SK-N-SH (cell line): ENCODE data around the gene TRPM7. TPM values are rescaled to one million over a fixed set of nuclear protein-coding genes. Genes with fewer than 3 reads are reported as not detected.

Experiments
- CTCF ChIA-PET: fragments of 300-600, 350-600 bp; formaldehyde crosslinking; extraction: SDS; loops from one replicate; lab custom pipeline; 2021; lab: Yijun Ruan, JAX
- POLR2A ChIA-PET: fragments of 350-600 bp; sonication (Branson Sonifier 250); formaldehyde crosslinking; extraction: SDS; loops from one replicate; lab custom pipeline; 2020; ENCODE audit warnings: antibody characterized with exemption, inconsistent platforms; lab: Yijun Ruan, JAX
- DNase-seq: peaks from one replicate; pipeline ENCODE4 v3.0.0; 2012
- H2AFZ ChIP-seq: fragments of 200-600 bp; sonication (generic); 2 replicates; pipeline ENCODE4 v1.8.1; 2016; ENCODE audit warnings: antibody characterized with exemption, mild to moderate bottlenecking, low read depth
- H3F3A ChIP-seq: fragments of 200-600 bp; sonication (generic); replicated peaks from 2 replicates; pipeline ENCODE3; 2016; ENCODE audit warnings: antibody characterized with exemption, mild to moderate bottlenecking; ENCODE audit not compliant: insufficient read depth
- H3K27ac ChIP-seq, 2 experiments: fragments of 200-500 bp in 1 of 2; fragments of 200-600 bp in 1 of 2; sonication (Bioruptor generic) in 1 of 2; sonication (generic), shearing (Covaris generic) in 1 of 2; 2 replicates each; pipeline versions ENCODE4 v1.5.1 to v1.6.1; 2014 to 2016; ENCODE audit warnings: low read depth in 2 of 2, inconsistent platforms in 1 of 2, low read length in 1 of 2, mild to moderate bottlenecking in 1 of 2, mixed read lengths in 1 of 2
- H3K27me3 ChIP-seq: fragments of 200-600 bp; sonication (generic), shearing (Covaris generic); 2 replicates; pipeline ENCODE4 v1.6.1; 2016; ENCODE audit warnings: mixed run types; ENCODE audit not compliant: insufficient read depth
- H3K36me3 ChIP-seq, 2 experiments: fragments of 200-500 bp in 1 of 2; fragments of 200-600 bp in 1 of 2; sonication (Bioruptor generic) in 1 of 2; sonication (generic) in 1 of 2; replicated peaks in 1 of 2; 2 replicates each; pipeline versions ENCODE3 to v1.5.1; 2014 to 2016; ENCODE audit warnings: low read length in 1 of 2, mild to moderate bottlenecking in 1 of 2; ENCODE audit not compliant: insufficient read depth in 2 of 2, control insufficient read depth in 1 of 2
- H3K4me1 ChIP-seq, 2 experiments: fragments of 200-500 bp in 1 of 2; fragments of 200-600 bp in 1 of 2; sonication (Bioruptor generic) in 1 of 2; sonication (generic), shearing (Covaris generic) in 1 of 2; 2 replicates each; pipeline versions ENCODE4 v1.5.1 to v1.6.1; 2014 to 2016; ENCODE audit warnings: low read depth in 1 of 2, low read length in 1 of 2, mixed run types in 1 of 2; ENCODE audit not compliant: insufficient read depth in 2 of 2, control insufficient read depth in 1 of 2
- H3K4me2 ChIP-seq: fragments of 200-600 bp; sonication (generic), shearing (Covaris generic); 2 replicates; pipeline ENCODE4 v1.6.1; 2017; ENCODE audit warnings: mixed run types
- H3K4me3 ChIP-seq, 2 experiments: fragments of 200-500 bp in 1 of 2; fragments of 200-600 bp in 1 of 2; sonication (Bioruptor generic) in 1 of 2; sonication (generic), shearing (Covaris generic) in 1 of 2; 2 replicates each; pipeline versions ENCODE4 v1.5.1 to v1.8.1; 2014 to 2016; ENCODE audit warnings: low read depth in 2 of 2, inconsistent platforms in 1 of 2, low read length in 1 of 2, mild to moderate bottlenecking in 1 of 2, mixed read lengths in 1 of 2, moderate library complexity in 1 of 2
- H3K79me2 ChIP-seq: fragments of 200-600 bp; sonication (generic); 2 replicates; pipeline ENCODE4 v1.8.1; 2017; ENCODE audit warnings: mild to moderate bottlenecking; ENCODE audit not compliant: insufficient read depth
- H3K9ac ChIP-seq: fragments of 200-600 bp; sonication (generic); 2 replicates; pipeline ENCODE4 v1.6.1; 2017; ENCODE audit warnings: mixed run types
- H3K9me2 ChIP-seq: fragments of 200-600 bp; sonication (generic); 2 replicates; pipeline ENCODE4 v1.6.1; 2017; ENCODE audit warnings: mixed run types
- H3K9me3 ChIP-seq: fragments of 200-600 bp; sonication (generic); 2 replicates; pipeline ENCODE4 v1.6.1; 2017; ENCODE audit warnings: mixed run types, mild to moderate bottlenecking, moderate library complexity
- H4K20me1 ChIP-seq: fragments of 200-600 bp; sonication (generic); 2 replicates; pipeline ENCODE4 v1.6.1; 2017; ENCODE audit warnings: mild to moderate bottlenecking, mixed run types; ENCODE audit not compliant: insufficient read depth
- CHD2 ChIP-seq: fragments of 150-350 bp; IDR thresholded peaks from 2 replicates; pipeline ENCODE4 v1.6.1; 2018; ENCODE audit warnings: low read length; ENCODE audit not compliant: partially characterized antibody
- ELF1 ChIP-seq: IDR thresholded peaks from 2 replicates; pipeline ENCODE4 v1.4.0; 2012
- EP300 ChIP-seq, 2 experiments: IDR thresholded peaks; 2 replicates each; pipeline versions ENCODE4 v1.4.0 to v1.6.1; 2012; ENCODE audit warnings: borderline replicate concordance in 1 of 2, low read depth in 1 of 2, low read length in 1 of 2
- FOXM1 ChIP-seq: IDR thresholded peaks from 2 replicates; pipeline ENCODE4 v1.4.0; 2012; ENCODE audit warnings: low read depth, mild to moderate bottlenecking
- GABPA ChIP-seq: IDR thresholded peaks from 2 replicates; pipeline ENCODE4 v1.4.0; 2012; ENCODE audit warnings: low read depth, mild to moderate bottlenecking
- JUND ChIP-seq: IDR thresholded peaks from 2 replicates; pipeline ENCODE4 v1.4.0; 2012
- MEF2A ChIP-seq: IDR thresholded peaks from 2 replicates; pipeline ENCODE4 v1.4.0; 2012; ENCODE audit warnings: low read depth, borderline replicate concordance
- MXI1 ChIP-seq: IDR thresholded peaks from 2 replicates; pipeline ENCODE4 v1.6.1; 2012; ENCODE audit warnings: mild to moderate bottlenecking, low read depth, low read length, improper control_type of control experiment
- NFIC ChIP-seq: IDR thresholded peaks from 2 replicates; pipeline ENCODE4 v1.4.0; 2012; ENCODE audit warnings: borderline replicate concordance
- NRF1 ChIP-seq: IDR thresholded peaks from 2 replicates; pipeline ENCODE4 v1.6.1; 2012; ENCODE audit warnings: low read depth, mild to moderate bottlenecking, low read length
- POLR2AphosphoS5 ChIP-seq: IDR thresholded peaks from 2 replicates; pipeline ENCODE4 v1.6.1; 2012; ENCODE audit warnings: low read depth, low read length
- SIN3A ChIP-seq: IDR thresholded peaks from 2 replicates; pipeline ENCODE4 v1.6.1; 2012; ENCODE audit warnings: low read depth, mild to moderate bottlenecking, low read length, moderate library complexity, borderline replicate concordance
- TAF1 ChIP-seq: IDR thresholded peaks from 2 replicates; pipeline ENCODE4 v1.6.1; 2012; ENCODE audit warnings: low read depth, mild to moderate bottlenecking, low read length, moderate library complexity, borderline replicate concordance
- TCF12 ChIP-seq: IDR thresholded peaks from 2 replicates; pipeline ENCODE4 v1.4.0; 2012
- YY1 ChIP-seq: IDR thresholded peaks from 2 replicates; pipeline ENCODE4 v1.4.0; 2012; ENCODE audit warnings: low read depth, mild to moderate bottlenecking
- WGBS: methylation state at CpG from one replicate; pipeline ENCODE4 v1.1.6; 2017; ENCODE audit warnings: low lambda C conversion rate; 5-methylcytosine and 5-hydroxymethylcytosine counted together
- polyA plus RNA-seq, 3 experiments: library from polyadenylated mRNA; depleted of rRNA; stranded (reverse); fragments of >200 nt; gene quantifications; 2 replicates each; pipeline ENCODE4 v1.2.3, GENCODE V29; 2012
- TF ChIP-seq, protein P1 (sequence below): fragments of 150-350 bp; IDR thresholded peaks from 2 replicates; pipeline ENCODE4 v1.6.1; 2017; ENCODE audit warnings: antibody characterized with exemption, low read length, low read depth, borderline replicate concordance
- TF ChIP-seq, protein P2 (sequence below): IDR thresholded peaks from 2 replicates; pipeline ENCODE4 v1.4.0; 2012; ENCODE audit warnings: low read depth
- TF ChIP-seq, protein P3 (sequence below): IDR thresholded peaks from 2 replicates; pipeline ENCODE4 v1.6.1; 2012; ENCODE audit warnings: mild to moderate bottlenecking, low read depth, low read length, moderate library complexity
- TF ChIP-seq, protein P4 (sequence below): fragments of 150-350 bp; IDR thresholded peaks from 2 replicates; pipeline ENCODE4 v1.6.1; 2016; ENCODE audit warnings: mild to moderate bottlenecking, low read depth, low read length

Gene TRPM7
- polyA plus RNA-seq, 1 of the 3 experiments (the other 2 are of a cell fraction): 5.1 TPM

DNA sequence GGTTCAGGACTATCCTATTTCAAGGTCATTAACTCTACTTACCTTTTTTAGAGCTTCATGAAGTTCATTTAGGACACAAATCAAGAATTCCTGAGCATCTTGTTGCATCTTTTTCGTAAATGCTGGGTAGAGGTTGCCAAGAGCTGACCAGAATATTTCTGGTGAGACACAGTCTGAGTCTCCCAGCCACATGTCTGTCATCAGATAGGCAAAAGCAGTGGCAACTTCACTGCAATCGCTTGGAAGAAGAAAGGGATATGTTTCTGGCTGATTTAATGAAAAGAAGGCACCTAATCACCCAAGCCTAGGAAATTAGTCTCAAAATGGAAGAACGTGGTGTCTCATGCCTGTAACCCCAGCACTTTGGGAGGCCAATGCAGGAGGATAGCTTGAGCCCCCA is 143.0 kb downstream of the TRPM7 start:
- no peaks in the 10 kb centered on the region for H4K20me1 ChIP-seq
- H3K4me1 ChIP-seq: peaks cover 0 to 3% of the 10 kb centered on the region in 2 experiments; a peak in 1 of 4 replicates
- H3K4me2 ChIP-seq: no peak overlapping the region
- ChIA-PET CTCF (no interaction called here), POLR2A (no interaction called here)
- 72% methylated on average over 3 of the region's 3 CpGs for WGBS
- no peaks in the 10 kb centered on the region for H3K79me2 ChIP-seq
- H3K9ac ChIP-seq: no peak overlapping the region
- no peaks in the 10 kb centered on the region for H3F3A ChIP-seq
- TF ChIP-seq MXI1: no peak
- TF ChIP-seq, protein P1, sequence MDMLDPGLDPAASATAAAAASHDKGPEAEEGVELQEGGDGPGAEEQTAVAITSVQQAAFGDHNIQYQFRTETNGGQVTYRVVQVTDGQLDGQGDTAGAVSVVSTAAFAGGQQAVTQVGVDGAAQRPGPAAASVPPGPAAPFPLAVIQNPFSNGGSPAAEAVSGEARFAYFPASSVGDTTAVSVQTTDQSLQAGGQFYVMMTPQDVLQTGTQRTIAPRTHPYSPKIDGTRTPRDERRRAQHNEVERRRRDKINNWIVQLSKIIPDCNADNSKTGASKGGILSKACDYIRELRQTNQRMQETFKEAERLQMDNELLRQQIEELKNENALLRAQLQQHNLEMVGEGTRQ: no peak
- TF ChIP-seq, protein P2, sequence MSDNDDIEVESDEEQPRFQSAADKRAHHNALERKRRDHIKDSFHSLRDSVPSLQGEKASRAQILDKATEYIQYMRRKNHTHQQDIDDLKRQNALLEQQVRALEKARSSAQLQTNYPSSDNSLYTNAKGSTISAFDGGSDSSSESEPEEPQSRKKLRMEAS: no peak
- TF ChIP-seq SIN3A: no peak
- TF ChIP-seq, protein P3, sequence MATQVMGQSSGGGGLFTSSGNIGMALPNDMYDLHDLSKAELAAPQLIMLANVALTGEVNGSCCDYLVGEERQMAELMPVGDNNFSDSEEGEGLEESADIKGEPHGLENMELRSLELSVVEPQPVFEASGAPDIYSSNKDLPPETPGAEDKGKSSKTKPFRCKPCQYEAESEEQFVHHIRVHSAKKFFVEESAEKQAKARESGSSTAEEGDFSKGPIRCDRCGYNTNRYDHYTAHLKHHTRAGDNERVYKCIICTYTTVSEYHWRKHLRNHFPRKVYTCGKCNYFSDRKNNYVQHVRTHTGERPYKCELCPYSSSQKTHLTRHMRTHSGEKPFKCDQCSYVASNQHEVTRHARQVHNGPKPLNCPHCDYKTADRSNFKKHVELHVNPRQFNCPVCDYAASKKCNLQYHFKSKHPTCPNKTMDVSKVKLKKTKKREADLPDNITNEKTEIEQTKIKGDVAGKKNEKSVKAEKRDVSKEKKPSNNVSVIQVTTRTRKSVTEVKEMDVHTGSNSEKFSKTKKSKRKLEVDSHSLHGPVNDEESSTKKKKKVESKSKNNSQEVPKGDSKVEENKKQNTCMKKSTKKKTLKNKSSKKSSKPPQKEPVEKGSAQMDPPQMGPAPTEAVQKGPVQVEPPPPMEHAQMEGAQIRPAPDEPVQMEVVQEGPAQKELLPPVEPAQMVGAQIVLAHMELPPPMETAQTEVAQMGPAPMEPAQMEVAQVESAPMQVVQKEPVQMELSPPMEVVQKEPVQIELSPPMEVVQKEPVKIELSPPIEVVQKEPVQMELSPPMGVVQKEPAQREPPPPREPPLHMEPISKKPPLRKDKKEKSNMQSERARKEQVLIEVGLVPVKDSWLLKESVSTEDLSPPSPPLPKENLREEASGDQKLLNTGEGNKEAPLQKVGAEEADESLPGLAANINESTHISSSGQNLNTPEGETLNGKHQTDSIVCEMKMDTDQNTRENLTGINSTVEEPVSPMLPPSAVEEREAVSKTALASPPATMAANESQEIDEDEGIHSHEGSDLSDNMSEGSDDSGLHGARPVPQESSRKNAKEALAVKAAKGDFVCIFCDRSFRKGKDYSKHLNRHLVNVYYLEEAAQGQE: no peak
- no peak for TF ChIP-seq NFIC
- no peak for TF ChIP-seq CHD2
- no peak for TF ChIP-seq POLR2AphosphoS5
- no peak for TF ChIP-seq MEF2A
- TF ChIP-seq EP300 (IDR thresholded peaks at IDR 0.05; ENCODE audit: borderline replicate concordance in 1 of 2, low read depth in 1 of 2, low read length in 1 of 2): no peak
- no peak for TF ChIP-seq JUND
- no peaks in the 10 kb centered on the region for H3K27me3 ChIP-seq
- no peak overlapping the region for H3K4me3 ChIP-seq
- no peaks in the 10 kb centered on the region for H3K9me3 ChIP-seq
- no peak overlapping the region for H2AFZ ChIP-seq
- no peak overlapping the region for H3K27ac ChIP-seq
- DNase-seq: no peak
- H3K36me3 ChIP-seq: no peaks in the 10 kb centered on the region
- H3K9me2 ChIP-seq: no peaks in the 10 kb centered on the region

DNA sequence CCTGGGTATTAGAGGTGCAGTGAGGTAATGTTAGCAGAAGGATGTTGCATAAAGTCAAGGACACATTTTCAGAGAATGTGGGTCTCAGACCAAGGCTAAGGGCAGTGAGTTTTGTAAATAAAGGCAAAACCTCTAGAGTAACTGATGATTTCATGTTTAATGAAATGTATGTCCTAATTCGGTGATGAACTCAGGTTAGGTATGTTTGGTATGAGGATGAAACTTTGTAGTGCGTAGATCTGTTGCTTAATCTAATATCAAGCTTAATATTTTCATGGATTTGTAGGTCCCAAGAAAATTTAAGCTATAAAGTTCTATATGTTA is 143.7 kb downstream of the TRPM7 start:
- WGBS: 78% methylated on average over 2 of the region's 2 CpGs
- no peak for DNase-seq
- H3K4me1 ChIP-seq: peaks cover 0 to 3% of the 10 kb centered on the region in 2 experiments; a peak in 1 of 4 replicates
- CTCF ChIA-PET: no interaction called here
- no peaks in the 10 kb centered on the region for H3K9me2 ChIP-seq
- H3K9me3 ChIP-seq: no peaks in the 10 kb centered on the region
- no peak overlapping the region for H3K27ac ChIP-seq
- H3K27me3 ChIP-seq: no peaks in the 10 kb centered on the region
- POLR2A ChIA-PET: interaction anchor here (0.6 kb wide), 1 partner anchor 374 kb away, joined by 3 read pairs; no protein-coding TSS in a partner anchor
- no peak overlapping the region for H3K9ac ChIP-seq
- no peaks in the 10 kb centered on the region for H4K20me1 ChIP-seq
- no peaks in the 10 kb centered on the region for H3K36me3 ChIP-seq
- H3K4me3 ChIP-seq: no peak overlapping the region
- H3F3A ChIP-seq: no peaks in the 10 kb centered on the region
- no peak overlapping the region for H3K4me2 ChIP-seq
- no peak overlapping the region for H2AFZ ChIP-seq
- no peaks in the 10 kb centered on the region for H3K79me2 ChIP-seq
- TF ChIP-seq YY1 (no peak), TAF1 (no peak), MEF2A (no peak), FOXM1 (no peak), SIN3A (no peak), POLR2AphosphoS5 (no peak), TCF12 (no peak), MXI1 (no peak), GABPA (no peak), ELF1 (no peak), JUND (no peak), NRF1 (no peak)
- TF ChIP-seq, protein P4, sequence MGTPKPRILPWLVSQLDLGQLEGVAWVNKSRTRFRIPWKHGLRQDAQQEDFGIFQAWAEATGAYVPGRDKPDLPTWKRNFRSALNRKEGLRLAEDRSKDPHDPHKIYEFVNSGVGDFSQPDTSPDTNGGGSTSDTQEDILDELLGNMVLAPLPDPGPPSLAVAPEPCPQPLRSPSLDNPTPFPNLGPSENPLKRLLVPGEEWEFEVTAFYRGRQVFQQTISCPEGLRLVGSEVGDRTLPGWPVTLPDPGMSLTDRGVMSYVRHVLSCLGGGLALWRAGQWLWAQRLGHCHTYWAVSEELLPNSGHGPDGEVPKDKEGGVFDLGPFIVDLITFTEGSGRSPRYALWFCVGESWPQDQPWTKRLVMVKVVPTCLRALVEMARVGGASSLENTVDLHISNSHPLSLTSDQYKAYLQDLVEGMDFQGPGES: no peak
- TF ChIP-seq, protein P3: no peak
